ENCODE measurements around the gene PHACTR3.

DNA sequence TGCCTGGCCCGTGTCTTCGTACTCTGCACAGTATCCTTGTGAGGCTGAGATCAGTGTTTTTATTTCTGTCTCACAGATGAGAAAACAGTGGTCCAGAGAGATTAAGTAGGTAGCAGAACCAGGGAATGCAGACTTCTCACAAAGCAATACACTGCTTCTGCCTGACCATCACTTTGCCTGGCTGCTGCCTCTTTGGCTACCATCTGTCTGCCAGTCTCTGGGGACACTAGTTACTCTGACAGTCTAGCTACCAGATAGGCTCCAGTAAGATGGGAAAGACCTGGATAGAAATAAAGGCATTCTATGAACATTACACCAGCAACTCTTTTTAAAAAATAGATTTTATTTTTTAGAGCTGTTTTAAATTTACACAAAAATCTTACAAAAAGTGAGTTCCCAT, 96.9 kb downstream of the PHACTR3 start:
- TF ChIP-seq, protein P1, sequence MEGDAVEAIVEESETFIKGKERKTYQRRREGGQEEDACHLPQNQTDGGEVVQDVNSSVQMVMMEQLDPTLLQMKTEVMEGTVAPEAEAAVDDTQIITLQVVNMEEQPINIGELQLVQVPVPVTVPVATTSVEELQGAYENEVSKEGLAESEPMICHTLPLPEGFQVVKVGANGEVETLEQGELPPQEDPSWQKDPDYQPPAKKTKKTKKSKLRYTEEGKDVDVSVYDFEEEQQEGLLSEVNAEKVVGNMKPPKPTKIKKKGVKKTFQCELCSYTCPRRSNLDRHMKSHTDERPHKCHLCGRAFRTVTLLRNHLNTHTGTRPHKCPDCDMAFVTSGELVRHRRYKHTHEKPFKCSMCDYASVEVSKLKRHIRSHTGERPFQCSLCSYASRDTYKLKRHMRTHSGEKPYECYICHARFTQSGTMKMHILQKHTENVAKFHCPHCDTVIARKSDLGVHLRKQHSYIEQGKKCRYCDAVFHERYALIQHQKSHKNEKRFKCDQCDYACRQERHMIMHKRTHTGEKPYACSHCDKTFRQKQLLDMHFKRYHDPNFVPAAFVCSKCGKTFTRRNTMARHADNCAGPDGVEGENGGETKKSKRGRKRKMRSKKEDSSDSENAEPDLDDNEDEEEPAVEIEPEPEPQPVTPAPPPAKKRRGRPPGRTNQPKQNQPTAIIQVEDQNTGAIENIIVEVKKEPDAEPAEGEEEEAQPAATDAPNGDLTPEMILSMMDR (IDR thresholded peaks at IDR 0.05; ENCODE audit: extremely low read depth in 1 of 2, insufficient read depth in 1 of 2, low read depth in 1 of 2, low read length in 2 of 2), result no peak
- TF ChIP-seq POLR2A (IDR thresholded peaks at IDR 0.05; ENCODE audit: low read depth, low read length) (no peak), EZH2 (IDR thresholded peaks at IDR 0.05; ENCODE audit: borderline replicate concordance, low read depth, low read length, severe bottlenecking) (no peak), MYC (IDR thresholded peaks at IDR 0.05; ENCODE audit: low read depth, low read length) (no peak)
